NCI-H2171 (cell line): ENCODE results near the gene HOXD13.

Source experiments
- DNase-seq: peaks from one replicate; lab custom pipeline; 2025; lab: John Stamatoyannopoulos, UW

The HOXD13 gene

GRCh38 chr2:176092270-176093144 is at the start of gene HOXD13:
Gene HOXD13, plus strand, starts transcription at chr2:176092721. Its CDS starts 170 bp downstream, at chr2:176092891.
- peak; percentile 30 for DNase-seq

- peak; percentile 78 for DNase-seq
Measured at GRCh38 chr2:176056406-176056805, 36.1 kb upstream of the HOXD13 start.

- DNase-seq = no peak
Measured at GRCh38 chr2:176063958-176064357, 28.6 kb upstream of the HOXD13 start.

GRCh38 chr2:176066645-176067588 is 25.6 kb upstream of the HOXD13 start:
- DNase-seq = no peak

GRCh38 chr2:176067589-176068418 is 24.7 kb upstream of the HOXD13 start:
- no peak for DNase-seq

GRCh38 chr2:176068419-176068832 is 24.1 kb upstream of the HOXD13 start:
- no peak for DNase-seq

GRCh38 chr2:176071330-176072291 is 20.9 kb upstream of the HOXD13 start:
- DNase-seq = no peak

- DNase-seq = no peak
Measured at GRCh38 chr2:176072292-176072669, 20.2 kb upstream of the HOXD13 start.

- no peak for DNase-seq
Measured at GRCh38 chr2:176072951-176073904, 19.3 kb upstream of the HOXD13 start.

- no peak for DNase-seq
Measured at GRCh38 chr2:176074919-176075425, 17.5 kb upstream of the HOXD13 start.

GRCh38 chr2:176075481-176075880 is 17.0 kb upstream of the HOXD13 start:
- DNase-seq = peak; percentile 39

GRCh38 chr2:176076063-176076462 is 16.5 kb upstream of the HOXD13 start:
- DNase-seq = no peak

- DNase-seq = no peak
Measured at GRCh38 chr2:176076796-176077195, 15.7 kb upstream of the HOXD13 start.

GRCh38 chr2:176078541-176079284 is 13.8 kb upstream of the HOXD13 start:
- DNase-seq = no peak

- DNase-seq = no peak
Measured at GRCh38 chr2:176079285-176079830, 13.2 kb upstream of the HOXD13 start.

- peak; percentile 65 for DNase-seq
Measured at GRCh38 chr2:176079831-176080539, 12.5 kb upstream of the HOXD13 start.

GRCh38 chr2:176080540-176081375 is 11.8 kb upstream of the HOXD13 start:
- peak; percentile 5 for DNase-seq
